Activated T-cell treated with anti-CD3 and anti-CD28 coated beads for 48 hours (primary cell): ENCODE measurements around the gene RABL3.
A peak's percentile ranks its signal among the peaks of the same experiment; 100 is the strongest.
"Not testable (repeated sequence)": the region's sequence is repeated elsewhere in the genome, so short reads cannot be mapped to it uniquely, and the experiment has no call there.

Experiments
- DNase-seq: peaks from one replicate; pipeline ENCODE4 v3.0.0-alpha.2; 2020; ENCODE audit warnings: low read depth

RABL3 gene

GRCh38 chr3:120742198-120742848, at the start of gene RABL3, which contains the start of gene GTF2E1:
RABL3 (minus strand) TSS chr3:120742516; CDS start chr3:120742507, 9 bp downstream.
GTF2E1 (plus strand) TSS chr3:120742744; CDS start chr3:120750553, 7,809 bp downstream.
- peak; percentile 88 for DNase-seq

GRCh38 chr3:120791913-120792312, 49.6 kb upstream of the RABL3 start:
- DNase-seq: no peak

GRCh38 chr3:120791010-120791409, 48.7 kb upstream of the RABL3 start:
- no peak for DNase-seq

- DNase-seq: not testable (repeated sequence)
Observed at GRCh38 chr3:120785832-120786231, 43.5 kb upstream of the RABL3 start.

GRCh38 chr3:120780977-120781376, 38.7 kb upstream of the RABL3 start:
- DNase-seq: no peak

GRCh38 chr3:120778776-120779175, 36.5 kb upstream of the RABL3 start:
- no peak for DNase-seq

- DNase-seq: no peak
Observed at GRCh38 chr3:120775411-120775810, 33.1 kb upstream of the RABL3 start.

GRCh38 chr3:120773932-120774331, 31.6 kb upstream of the RABL3 start:
- no peak for DNase-seq

- no peak for DNase-seq
Observed at GRCh38 chr3:120772081-120772480, 29.8 kb upstream of the RABL3 start.

GRCh38 chr3:120770891-120771290, 28.6 kb upstream of the RABL3 start:
- no peak for DNase-seq

GRCh38 chr3:120769436-120769835, 27.1 kb upstream of the RABL3 start:
- DNase-seq: no peak

GRCh38 chr3:120767106-120767505, 24.8 kb upstream of the RABL3 start:
- no peak for DNase-seq

- DNase-seq: no peak
Observed at GRCh38 chr3:120766576-120766975, 24.3 kb upstream of the RABL3 start.

- no peak for DNase-seq
Observed at GRCh38 chr3:120765830-120766493, 23.6 kb upstream of the RABL3 start.

- DNase-seq: no peak
Observed at GRCh38 chr3:120764206-120764605, 21.9 kb upstream of the RABL3 start.

GRCh38 chr3:120763601-120764000, 21.3 kb upstream of the RABL3 start:
- DNase-seq: no peak

GRCh38 chr3:120762615-120763014, 20.3 kb upstream of the RABL3 start:
- no peak for DNase-seq

- not testable (repeated sequence) for DNase-seq
Observed at GRCh38 chr3:120758551-120758950, 16.2 kb upstream of the RABL3 start.

- no peak for DNase-seq
Observed at GRCh38 chr3:120756061-120756460, 13.7 kb upstream of the RABL3 start.

- no peak for DNase-seq
Observed at GRCh38 chr3:120753810-120754209, 11.5 kb upstream of the RABL3 start.

GRCh38 chr3:120752865-120753264, 10.5 kb upstream of the RABL3 start:
- DNase-seq: no peak

GRCh38 chr3:120752230-120752629, 9.9 kb upstream of the RABL3 start:
- no peak for DNase-seq

- DNase-seq: no peak
Observed at GRCh38 chr3:120749843-120750242, 7.5 kb upstream of the RABL3 start.

GRCh38 chr3:120745466-120745865, 3.1 kb upstream of the RABL3 start:
- no peak for DNase-seq
